Retinal pigment epithelial cell (primary cell): ENCODE data around the gene AIG1.
"Not testable (repeated sequence)": the region's sequence is repeated elsewhere in the genome, so short reads cannot be mapped to it uniquely, and the experiment has no call there.

ENCODE experiments used
- DNase-seq: peaks from one replicate; pipeline ENCODE4 v3.0.0-alpha.2; 2010; ENCODE audit warnings: low read depth
- H3K4me3 ChIP-seq: 2 replicates; pipeline ENCODE4 v1.5.1; 2011; ENCODE audit warnings: mild to moderate bottlenecking, low read length, control low read depth, moderate library complexity
- CTCF ChIP-seq: conservative IDR thresholded peaks from 2 replicates; pipeline ENCODE4 v1.5.1; 2011; ENCODE audit warnings: low read depth, low read length, control low read depth, inconsistent platforms

Gene AIG1

GRCh38 chr6:143078468-143079324, 18.0 kb downstream of the AIG1 start:
- no peak for TF ChIP-seq CTCF
- no peak overlapping the region for H3K4me3 ChIP-seq
- no peak for DNase-seq

GRCh38 chr6:143079325-143079640, 18.6 kb downstream of the AIG1 start:
- no peak overlapping the region for H3K4me3 ChIP-seq
- DNase-seq, result no peak
- TF ChIP-seq CTCF, result no peak

GRCh38 chr6:143082274-143082673, 21.6 kb downstream of the AIG1 start:
- H3K4me3 ChIP-seq, DNase-seq: not testable (repeated sequence)

- H3K4me3 ChIP-seq, DNase-seq: not testable (repeated sequence)
Measured at GRCh38 chr6:143084019-143084418, 23.3 kb downstream of the AIG1 start.

GRCh38 chr6:143087335-143087734, 26.6 kb downstream of the AIG1 start:
- not testable (repeated sequence) for DNase-seq, H3K4me3 ChIP-seq

GRCh38 chr6:143087856-143088255, 27.2 kb downstream of the AIG1 start:
- no peak for TF ChIP-seq CTCF
- H3K4me3 ChIP-seq, result no peak overlapping the region
- no peak for DNase-seq

- no peak for TF ChIP-seq CTCF
- no peak overlapping the region for H3K4me3 ChIP-seq
- DNase-seq, result no peak
Measured at GRCh38 chr6:143090314-143091044, 29.8 kb downstream of the AIG1 start.

- no peak for TF ChIP-seq CTCF
- DNase-seq, result no peak
Measured at GRCh38 chr6:143092768-143093167, 32.1 kb downstream of the AIG1 start.

GRCh38 chr6:143093290-143093689, 32.6 kb downstream of the AIG1 start:
- TF ChIP-seq CTCF, result no peak
- no peak for DNase-seq
- H3K4me3 ChIP-seq, result no peak overlapping the region

More at GRCh38 chr6:143092768-143093167, 32.1 kb downstream of the AIG1 start:
- no peak overlapping the region for H3K4me3 ChIP-seq
